ENCODE measurements around the gene NARF. TPM values are rescaled to one million over a fixed set of nuclear protein-coding genes. Genes with fewer than 3 reads are reported as not detected.

NARF gene
- total RNA-seq, 1 donor from 2014 or later, result 40.0 TPM

DNA sequence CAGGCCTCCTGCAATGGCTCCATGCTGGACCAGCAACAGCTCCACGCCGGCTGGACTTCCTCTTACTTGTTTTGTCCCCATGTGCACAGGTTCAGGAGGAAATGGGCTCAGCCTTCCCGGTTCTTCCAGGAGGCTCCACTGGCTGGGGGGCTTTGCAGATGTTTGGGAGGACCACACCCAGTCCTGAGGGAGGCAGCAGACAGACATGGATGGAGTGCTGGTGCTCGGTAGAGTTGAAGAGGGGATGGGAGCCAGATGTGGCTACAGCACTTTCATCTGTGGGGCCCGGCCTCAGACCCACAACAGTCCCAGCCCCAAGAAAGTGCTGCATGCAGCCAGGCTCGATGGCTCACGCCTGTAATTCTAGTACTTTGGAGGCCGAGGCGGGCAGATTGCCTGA is 21.8 kb downstream of the NARF start:
- Histone ChIP-seq H3K36me3 (ENCODE audit: control insufficient read depth, insufficient read depth, low read length) (peaks cover 29% of the 10 kb centered on the region), H3K4me3 (ENCODE audit: low read depth, low read length) (no peak overlapping the region), H3K27me3 (ENCODE audit: control insufficient read depth, insufficient read depth, low read length) (no peaks in the 10 kb centered on the region)
- DNase-seq (ENCODE audit: low read depth), result no peak
- TF ChIP-seq, protein P1, sequence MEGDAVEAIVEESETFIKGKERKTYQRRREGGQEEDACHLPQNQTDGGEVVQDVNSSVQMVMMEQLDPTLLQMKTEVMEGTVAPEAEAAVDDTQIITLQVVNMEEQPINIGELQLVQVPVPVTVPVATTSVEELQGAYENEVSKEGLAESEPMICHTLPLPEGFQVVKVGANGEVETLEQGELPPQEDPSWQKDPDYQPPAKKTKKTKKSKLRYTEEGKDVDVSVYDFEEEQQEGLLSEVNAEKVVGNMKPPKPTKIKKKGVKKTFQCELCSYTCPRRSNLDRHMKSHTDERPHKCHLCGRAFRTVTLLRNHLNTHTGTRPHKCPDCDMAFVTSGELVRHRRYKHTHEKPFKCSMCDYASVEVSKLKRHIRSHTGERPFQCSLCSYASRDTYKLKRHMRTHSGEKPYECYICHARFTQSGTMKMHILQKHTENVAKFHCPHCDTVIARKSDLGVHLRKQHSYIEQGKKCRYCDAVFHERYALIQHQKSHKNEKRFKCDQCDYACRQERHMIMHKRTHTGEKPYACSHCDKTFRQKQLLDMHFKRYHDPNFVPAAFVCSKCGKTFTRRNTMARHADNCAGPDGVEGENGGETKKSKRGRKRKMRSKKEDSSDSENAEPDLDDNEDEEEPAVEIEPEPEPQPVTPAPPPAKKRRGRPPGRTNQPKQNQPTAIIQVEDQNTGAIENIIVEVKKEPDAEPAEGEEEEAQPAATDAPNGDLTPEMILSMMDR (IDR thresholded peaks at IDR 0.05; ENCODE audit: insufficient read depth, low read length, severe bottlenecking), result no peak
- FAIRE-seq, result no peak

DNA sequence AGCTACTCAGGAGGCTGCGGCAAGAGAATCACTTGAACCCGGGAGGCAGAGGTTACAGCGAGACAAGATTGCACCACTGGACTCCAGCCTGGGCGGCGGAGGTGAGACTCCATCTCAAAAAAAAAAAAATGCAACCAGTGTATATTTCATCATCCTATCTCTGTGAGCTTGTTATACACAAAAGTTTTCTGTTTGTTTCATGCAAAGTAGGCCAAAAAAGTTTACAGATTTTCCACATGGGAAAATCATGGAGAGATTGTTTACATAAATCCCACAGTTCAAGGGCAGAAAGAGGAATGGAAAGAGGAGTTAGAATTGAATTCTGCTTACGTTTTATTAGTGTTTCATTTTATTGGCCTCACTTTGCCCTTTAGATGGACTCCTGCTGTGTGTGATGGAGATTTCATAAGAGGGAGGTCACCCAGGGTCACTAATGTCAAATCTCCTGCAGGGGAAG is 24.7 kb downstream of the NARF start:
- Histone ChIP-seq H3K27me3 (ENCODE audit: control insufficient read depth, insufficient read depth, low read length) (no peaks in the 10 kb centered on the region), H3K36me3 (ENCODE audit: control insufficient read depth, insufficient read depth, low read length) (peaks cover 40% of the 10 kb centered on the region), H3K4me3 (ENCODE audit: low read depth, low read length) (no peak overlapping the region)
- no peak for FAIRE-seq
- DNase-seq (ENCODE audit: low read depth), result no peak
- TF ChIP-seq, protein P1 (IDR thresholded peaks at IDR 0.05; ENCODE audit: insufficient read depth, low read length, severe bottlenecking), result no peak

DNA sequence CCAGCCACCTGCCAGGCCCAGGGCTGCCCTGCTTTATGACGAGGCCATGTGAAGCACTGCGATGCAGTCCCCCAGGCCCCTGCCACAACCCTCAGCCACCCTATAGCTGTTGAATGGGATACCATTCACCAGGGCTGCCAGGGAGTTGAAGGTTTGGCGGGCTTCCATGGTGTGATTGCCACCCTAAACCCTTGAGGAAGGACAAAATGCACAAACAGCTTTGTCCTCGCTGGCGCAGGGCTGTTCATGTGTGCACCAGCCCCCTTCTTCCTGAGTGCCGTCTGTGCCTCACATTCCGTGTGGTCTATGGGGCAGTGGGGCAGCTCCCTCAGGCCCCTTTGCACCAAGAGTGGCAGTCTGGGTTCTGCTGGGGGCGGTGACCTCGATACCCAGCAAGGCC is 25.3 kb downstream of the NARF start:
- Histone ChIP-seq H3K36me3 (ENCODE audit: control insufficient read depth, insufficient read depth, low read length) (peaks cover 35% of the 10 kb centered on the region), H3K4me3 (ENCODE audit: low read depth, low read length) (no peak overlapping the region), H3K27me3 (ENCODE audit: control insufficient read depth, insufficient read depth, low read length) (no peaks in the 10 kb centered on the region)
- no peak for DNase-seq (ENCODE audit: low read depth)
- TF ChIP-seq, protein P1 (IDR thresholded peaks at IDR 0.05; ENCODE audit: insufficient read depth, low read length, severe bottlenecking), result no peak
- no peak for FAIRE-seq

DNA sequence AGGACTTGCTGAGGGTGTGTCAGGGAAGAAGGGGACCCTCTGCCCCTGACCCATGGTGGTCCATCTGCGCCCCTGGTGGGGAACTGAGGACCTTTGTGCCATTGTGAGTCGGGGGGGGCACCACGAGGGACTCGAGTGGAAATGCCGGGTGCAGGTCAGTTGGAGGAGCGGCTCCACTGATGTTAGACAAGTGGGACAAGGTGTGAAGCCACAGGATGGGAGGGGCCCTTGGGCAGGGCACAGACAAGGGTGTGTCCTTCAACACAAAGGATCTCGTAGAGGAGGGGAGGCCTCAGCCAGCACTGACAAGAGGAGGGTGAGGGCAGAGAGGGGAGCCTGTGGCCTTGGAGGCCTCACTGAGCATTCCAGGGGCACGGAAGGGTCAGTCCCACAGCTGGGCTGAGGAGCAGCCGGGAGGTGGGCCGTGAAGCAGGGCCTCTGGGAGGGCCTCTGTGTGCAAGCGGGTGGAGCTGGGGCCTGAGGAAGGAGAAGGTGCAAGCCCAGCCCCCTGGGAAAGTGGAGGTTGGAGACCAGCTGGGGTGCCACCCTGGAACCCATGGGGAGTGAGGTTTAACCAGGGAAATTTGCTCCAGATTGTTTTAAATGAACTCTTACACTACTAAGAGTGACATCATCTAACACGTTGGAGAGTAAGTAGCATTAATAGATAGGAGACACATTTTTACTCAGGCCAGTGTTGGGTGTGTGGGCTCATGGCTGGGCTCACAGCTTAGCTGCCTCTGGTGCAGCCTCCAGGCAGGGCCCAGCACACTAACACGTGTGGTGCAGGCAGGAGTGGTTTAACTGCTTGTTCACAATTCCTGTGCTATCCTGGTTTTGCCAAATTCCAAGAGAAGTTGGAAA is 27.9 kb downstream of the NARF start:
- DNase-seq (ENCODE audit: low read depth), result no peak
- Histone ChIP-seq H3K4me3 (ENCODE audit: low read depth, low read length) (no peak overlapping the region), H3K36me3 (ENCODE audit: control insufficient read depth, insufficient read depth, low read length) (peaks cover 23% of the 10 kb centered on the region), H3K27me3 (ENCODE audit: control insufficient read depth, insufficient read depth, low read length) (no peaks in the 10 kb centered on the region)
- FAIRE-seq, result peak; percentile 7
- TF ChIP-seq, protein P1 (IDR thresholded peaks at IDR 0.05; ENCODE audit: insufficient read depth, low read length, severe bottlenecking), result no peak

DNA sequence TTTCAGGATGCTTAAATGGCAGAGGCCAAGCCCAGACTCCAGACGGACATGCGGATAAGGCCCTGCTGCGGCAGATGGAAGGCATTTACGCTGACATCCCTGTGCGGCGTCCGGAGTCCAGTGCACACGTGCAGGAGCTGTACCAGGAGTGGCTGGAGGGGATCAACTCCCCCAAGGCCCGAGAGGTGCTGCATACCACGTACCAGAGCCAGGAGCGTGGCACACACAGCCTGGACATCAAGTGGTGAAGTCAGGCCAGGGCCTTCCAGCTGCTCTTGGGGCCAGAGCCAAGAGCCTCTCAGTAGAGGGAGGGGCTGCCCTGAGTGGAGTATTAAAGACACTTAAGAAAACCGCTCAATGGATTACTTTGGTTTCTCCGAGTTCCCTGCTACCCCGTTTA is 29.4 kb downstream of the NARF start:
- FAIRE-seq (no peak), DNase-seq (ENCODE audit: low read depth) (no peak)
- TF ChIP-seq, protein P1 (IDR thresholded peaks at IDR 0.05; ENCODE audit: insufficient read depth, low read length, severe bottlenecking), result no peak
- Histone ChIP-seq H3K4me3 (ENCODE audit: low read depth, low read length) (no peak overlapping the region), H3K36me3 (ENCODE audit: control insufficient read depth, insufficient read depth, low read length) (peaks cover 21% of the 10 kb centered on the region), H3K27me3 (ENCODE audit: control insufficient read depth, insufficient read depth, low read length) (no peaks in the 10 kb centered on the region)
